SW480 (cell line): ENCODE measurements around the gene LRIG1.

Experiments used
- DNase-seq: peaks from one replicate; pipeline ENCODE4 v3.0.0-alpha.2; 2016; ENCODE audit warnings: low spot score

The LRIG1 gene

DNA sequence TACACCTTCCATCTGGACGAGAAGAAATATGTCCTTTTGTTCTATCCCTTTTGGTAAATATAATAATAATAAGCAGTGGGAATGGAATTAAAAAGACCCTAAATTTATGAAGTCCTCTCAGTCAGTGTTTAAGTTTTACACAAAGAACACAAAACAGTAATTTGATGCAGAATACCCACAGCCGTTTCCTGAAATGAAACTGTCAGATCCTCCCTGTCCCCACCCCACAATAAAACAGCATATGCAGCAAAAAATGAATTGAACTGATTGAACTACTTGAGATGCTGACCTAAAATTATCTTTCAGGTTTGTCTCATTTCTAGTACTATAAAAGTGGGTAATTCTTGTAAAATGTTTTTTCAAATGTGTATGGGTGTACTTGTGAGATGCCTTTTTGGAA lies 2.2 kb upstream of the LRIG1 start:
- no peak for DNase-seq

DNA sequence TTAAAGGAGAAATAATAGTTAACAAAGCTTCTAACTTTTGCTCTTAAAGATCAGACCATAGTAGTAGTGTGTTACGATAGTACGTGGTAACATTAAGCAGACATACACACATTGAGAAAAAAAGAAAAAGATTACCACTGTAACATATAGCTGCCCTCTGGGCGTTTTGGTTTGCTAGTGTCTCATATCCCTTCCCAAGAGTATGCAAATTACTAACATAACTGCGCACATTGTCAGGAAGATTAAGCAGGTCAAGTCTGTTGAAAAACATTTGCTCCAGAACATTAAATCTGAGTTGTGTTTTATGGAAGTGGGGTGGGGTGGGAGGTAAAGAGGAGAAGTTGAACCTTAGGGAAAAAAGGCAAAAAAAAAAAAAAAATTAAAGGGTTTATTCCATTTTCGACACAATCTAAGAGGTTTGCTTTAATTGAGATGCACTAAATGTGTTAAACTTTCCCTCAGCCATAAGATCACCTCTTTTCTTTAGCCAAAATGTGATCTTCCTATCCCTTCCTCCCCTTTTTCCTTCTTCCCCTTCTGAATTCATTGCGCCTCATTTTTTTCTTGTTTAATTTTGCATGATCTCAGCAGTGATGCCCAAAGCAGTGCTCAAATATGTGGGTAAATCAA lies 1.5 kb upstream of the LRIG1 start:
- DNase-seq: no peak

DNA sequence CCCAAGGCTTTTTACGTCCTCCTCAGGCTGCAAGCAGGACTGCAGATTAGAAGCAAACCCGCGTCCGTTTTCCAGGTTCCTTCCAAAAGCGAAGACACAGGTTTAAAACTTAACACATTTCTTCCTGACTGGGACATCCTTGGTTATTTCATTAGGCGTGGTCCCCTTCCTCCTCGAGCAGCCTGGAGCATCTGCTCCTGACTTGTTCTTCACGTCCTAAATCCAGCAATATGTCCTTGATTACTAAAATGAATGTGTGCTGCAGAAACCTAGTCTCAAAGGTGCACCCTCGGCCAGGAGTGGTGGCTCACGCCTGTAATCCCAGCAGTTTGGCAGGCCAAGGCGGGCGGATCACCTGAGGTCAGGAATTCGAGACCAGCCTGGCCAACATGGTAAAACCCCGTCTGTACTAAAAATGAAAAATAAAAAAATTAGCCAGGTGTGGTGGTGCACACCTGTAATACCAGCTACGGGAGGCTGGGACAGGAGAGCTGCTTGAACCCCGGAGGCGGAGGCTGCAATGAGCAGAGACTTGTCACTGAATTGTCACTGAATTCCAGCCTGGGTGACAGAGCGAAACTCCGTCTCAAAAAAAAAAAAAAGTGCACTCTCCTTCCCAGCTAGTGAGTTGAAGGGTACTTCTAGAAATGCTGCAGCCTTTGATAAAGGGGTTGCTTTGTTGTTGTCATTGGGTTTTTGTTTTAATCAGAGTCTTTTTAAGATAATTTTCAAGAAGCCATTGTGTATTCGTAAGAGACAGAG lies 842 bp upstream of the LRIG1 start:
- DNase-seq: no peak

DNA sequence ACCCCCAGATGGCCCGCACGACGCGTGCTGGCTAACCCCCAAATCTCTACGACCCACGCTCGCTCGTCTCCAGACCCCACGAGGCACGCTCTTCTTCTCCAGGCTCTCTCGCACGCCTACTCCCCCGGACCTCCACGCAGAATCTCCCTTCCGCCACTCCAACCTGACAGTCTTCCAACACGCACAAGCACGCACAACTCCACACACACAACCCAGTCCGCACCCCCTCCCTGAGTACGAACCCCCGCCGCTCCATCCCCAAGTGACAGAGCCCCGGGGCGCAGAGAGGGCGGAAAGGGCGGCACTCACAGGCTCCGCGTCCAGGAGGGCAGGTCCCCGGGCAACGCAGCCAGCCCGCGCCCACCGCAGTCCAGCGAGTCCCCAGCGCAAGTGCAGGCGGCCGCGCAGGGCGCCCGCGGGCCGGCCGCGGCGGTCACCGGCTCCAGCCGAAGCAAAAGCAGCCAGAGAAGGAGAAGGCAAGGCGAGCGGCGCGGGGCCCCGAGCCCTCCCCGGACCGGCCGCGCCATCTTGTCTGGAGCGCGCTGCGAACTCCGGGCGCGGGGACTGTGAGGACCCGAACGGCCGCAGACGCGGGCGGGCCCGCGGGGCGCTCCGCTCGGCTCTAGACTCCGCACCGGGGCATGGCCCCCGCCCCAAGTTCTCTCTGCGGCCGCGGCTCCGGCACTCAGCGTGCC lies 794 bp downstream of the LRIG1 start:
- no peak for DNase-seq

DNA sequence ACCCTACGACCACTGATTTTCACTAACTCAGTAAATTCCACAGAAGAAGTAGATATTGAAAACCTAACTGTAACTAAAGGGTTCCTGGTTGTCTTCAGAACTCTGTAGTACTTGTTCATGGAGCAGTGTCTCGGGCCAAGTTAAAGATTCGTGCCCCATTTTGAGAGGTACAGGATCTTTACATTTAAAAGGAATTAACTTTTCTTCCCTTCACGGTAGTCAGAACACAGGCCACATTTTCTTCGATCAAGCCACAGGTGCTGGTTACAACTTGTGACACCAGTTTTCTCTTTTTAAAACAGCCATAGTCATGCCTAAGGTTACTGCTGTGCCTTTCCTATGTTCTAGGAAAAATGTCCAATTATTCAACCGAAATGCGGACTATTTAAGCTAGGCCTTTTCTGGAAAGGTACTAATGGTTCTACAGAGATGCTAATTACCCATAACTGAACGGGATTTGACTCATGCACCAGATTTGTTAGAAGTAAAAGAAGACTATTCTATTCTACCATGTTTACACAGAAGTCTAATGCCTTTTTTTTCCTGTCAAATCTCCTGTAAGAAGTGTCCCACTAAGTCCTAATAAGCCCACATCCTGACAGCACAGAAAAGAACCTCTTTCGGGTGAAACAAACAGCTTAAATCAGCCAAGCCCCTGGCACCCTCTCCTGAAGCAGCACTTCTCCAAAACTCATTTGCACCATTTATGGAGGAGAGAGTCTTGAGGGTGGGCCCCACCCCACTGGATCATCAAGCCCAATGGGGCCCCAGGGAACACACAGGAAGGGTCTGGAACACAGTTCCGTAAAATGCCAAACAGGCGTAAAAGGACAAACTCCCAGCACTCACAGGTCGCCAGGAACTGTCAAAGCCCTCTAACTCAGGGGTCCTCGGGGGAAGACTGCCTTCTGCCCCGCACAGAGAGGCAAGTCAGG lies 1.9 kb downstream of the LRIG1 start:
- DNase-seq: no peak

DNA sequence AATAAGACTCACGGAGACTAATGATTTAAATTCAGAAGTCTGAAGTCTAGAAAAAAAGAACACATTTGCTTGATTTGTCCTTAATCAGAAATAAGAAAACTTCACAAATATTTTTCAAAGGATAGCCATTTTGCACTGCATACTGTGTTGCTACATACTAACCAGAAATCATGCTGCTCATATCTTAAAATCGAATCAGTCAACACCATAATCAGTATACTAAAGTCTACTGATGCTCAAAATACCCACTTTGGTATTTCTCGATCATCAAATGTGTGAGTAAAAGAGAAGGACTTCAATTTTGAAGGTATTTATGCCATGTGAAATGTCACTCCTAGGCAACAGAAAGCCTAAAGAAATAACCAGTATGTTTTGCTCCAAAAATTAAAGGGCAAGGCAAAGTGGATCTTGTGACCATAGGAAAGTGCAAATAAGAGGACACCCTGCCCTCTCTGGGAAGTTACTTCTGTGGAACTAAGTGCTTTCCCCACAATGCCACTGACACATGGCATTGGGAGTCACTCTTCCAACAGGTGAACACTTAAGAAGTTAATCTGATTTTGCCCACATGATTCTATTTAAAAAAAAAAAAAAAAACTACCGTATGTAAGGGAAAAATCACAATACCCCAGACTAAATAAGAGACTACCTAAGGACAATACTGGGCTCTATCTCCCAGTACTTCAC lies 2.7 kb downstream of the LRIG1 start:
- DNase-seq: no peak

DNA sequence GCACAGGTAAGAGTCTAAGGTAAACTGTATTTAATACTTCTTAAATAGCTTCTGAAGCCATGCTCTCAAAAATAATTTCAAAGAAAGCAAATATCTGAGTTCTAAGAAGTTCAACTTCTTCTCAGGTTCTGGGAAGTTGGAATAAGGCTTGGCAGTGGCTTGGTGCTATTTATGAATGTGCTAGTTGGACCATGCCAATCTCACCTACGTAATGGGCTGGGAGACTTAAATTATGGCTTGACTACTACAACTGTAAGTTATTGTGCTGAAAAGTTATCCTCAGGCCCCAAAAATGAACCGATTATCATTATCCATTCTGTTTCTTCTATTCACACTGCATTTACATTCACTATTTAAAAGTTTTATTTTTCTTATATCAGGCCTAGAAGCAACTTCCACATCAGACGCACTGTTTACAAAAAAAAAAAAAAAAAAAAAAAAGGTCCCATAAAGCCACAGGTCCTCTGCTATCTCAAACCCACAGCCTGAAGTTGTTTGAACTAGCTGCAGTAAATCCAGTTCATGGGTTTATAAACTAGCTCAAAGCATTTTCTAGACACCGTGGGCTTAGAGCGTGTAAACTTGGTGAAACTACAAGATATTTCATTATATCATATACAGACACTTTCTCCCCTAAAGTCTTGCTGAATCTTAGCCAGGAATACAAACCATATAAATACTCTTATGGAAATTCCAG lies 3.4 kb downstream of the LRIG1 start:
- no peak for DNase-seq

DNA sequence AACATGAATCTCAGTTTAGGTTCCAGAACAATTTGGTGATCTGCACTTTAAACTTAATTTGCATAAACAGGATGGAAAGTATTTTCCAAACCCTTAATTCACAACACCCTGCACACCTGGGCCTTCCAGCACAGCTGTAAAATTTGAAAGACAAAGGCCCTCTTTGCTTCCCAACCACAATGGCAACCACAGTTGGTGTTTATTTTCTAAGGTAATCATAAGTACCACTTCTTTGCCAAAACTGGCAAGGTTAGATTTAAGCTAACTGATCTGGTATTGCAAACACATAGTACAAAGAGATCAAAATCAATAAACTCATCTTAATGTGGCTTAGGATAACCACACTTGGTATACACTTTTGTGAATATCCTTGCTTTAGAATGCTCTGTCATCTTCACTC lies 4.1 kb downstream of the LRIG1 start:
- DNase-seq: peak; percentile 69

DNA sequence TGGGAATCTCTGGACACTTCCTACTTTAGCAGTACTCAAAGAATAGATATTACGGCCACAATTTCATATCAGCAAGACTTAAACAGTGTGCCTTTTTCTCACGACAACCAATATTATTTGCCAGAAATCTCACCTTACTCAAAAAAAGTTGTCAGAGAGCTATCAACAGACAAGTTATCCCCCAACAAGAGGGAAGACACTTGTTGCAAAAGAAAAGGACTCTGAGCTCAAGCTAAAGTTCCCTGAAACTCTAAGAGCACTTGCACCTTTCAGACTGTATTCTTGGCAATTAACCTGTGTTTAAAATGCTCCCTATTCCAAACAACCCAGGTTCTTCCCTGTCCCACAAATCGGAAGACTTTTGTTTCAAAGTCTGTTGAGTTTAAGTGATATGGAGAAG lies 4.5 kb downstream of the LRIG1 start:
- DNase-seq: no peak

DNA sequence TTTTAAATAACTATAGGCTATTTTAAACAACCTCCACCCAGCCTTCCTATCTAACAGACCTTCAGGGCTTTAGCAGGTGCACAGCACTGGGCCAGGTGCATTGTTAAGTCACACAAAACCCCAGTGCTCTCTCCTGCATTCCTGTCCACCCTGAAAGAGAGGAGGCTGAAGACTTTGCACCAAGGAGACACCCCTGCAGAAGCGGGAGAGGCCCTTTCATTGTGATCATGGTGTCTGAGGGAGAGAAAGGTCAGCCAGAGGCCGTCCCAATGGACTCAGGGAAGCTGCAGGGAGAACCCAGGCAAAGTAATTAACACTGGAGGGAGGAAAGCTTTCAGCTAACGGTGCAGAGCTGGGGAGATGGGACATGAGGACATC lies 5.2 kb downstream of the LRIG1 start:
- DNase-seq: no peak

DNA sequence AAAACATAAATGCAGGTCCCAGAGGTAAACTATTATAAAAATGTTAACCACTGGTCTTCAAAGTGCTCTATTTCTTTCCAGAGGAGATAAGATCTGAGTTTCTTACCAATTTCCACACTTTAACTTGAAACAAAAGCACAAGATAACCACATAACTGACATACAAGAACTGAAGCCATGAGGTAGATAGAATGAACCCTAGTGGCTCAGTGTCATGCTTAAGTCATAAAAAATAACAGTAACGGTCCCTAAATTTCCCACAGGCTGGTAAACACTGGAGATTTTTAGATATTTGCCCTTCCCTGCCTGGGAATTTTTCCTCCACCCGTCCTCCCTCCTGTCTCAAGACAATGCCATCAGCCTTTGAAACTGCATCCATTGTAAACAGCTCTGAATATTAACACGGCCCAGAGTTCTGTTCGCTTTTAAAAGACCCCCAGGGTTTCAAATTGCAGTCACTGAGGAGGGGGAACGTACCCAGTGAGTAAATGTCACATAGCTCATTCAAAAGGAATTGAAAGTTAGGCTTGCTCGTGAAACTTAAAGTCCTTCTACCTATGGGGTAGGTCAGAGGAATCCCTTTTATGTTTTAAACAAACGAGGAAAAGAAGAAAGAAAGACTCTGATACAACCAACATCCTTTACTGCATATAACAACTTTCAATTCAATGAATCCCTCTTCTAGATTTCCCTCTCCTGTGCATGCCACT lies 5.7 kb downstream of the LRIG1 start:
- no peak for DNase-seq

DNA sequence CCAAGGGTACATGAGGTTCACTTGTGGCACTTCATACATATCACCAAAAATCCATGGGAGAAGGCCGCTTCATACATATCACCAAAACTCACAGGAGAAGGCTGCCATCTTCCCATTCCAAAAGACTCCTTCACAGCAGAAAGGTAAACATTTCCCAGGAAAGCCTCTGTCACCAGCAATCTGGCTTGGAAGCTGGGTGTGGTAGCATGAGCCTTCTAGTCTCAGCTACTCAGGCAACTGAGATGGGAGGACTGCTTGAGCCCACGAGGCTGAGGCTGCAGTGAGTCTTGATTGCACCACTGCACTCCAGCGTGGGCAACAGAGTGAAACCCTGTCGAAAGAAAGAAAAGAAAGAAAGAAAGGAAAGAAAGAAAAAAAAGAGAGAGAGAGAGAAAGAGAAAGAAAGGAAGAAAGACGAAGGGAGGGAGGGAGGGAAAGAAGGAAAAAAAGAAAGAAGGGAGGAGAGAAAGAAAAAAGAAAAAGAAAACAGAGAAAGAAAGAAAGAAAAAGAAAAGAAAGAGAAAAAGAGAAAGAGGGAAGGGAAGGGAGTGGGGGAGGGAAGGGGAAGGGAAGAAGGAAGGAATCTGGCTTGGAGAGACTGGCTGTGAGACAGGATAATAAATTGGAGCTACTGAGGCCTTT lies 7.2 kb downstream of the LRIG1 start:
- DNase-seq: no peak

DNA sequence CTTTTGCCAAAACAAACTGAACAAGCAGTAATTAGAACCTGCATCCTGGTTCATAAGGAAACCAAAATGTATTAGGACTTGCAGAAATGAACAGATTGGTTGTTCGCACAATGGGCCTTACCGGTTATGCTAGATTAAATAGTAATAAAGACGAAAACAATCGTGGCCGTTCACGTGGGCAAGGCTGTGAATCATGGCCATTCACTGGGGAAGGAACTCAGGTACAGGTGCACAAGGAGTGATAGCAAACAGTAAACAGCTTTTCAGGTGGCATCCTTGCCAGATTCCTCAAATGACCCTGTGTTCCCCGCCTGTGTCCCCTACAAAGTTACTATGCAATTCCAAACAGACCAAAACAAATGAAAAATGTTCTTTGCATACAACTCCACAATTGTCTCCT lies 8.2 kb downstream of the LRIG1 start:
- no peak for DNase-seq

DNA sequence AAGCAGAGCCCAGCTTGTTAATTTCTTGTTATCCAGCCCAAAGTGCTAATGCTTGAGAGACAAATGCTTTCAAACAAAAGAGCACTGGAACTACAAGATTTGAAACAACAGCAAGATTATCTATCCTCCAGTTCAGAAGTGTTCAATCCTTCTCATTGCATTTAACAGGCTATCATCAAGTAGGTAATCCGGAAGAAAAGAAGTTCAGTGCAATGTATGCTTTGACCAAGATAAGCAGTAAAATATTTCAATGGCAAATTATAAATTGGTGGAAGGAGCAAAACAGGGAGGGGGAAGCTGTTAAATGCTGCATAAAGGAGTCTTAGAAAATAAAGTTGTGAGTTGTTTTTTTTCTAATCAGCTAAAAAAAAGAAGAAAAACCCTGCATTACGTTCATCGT lies 8.8 kb downstream of the LRIG1 start:
- DNase-seq: no peak

DNA sequence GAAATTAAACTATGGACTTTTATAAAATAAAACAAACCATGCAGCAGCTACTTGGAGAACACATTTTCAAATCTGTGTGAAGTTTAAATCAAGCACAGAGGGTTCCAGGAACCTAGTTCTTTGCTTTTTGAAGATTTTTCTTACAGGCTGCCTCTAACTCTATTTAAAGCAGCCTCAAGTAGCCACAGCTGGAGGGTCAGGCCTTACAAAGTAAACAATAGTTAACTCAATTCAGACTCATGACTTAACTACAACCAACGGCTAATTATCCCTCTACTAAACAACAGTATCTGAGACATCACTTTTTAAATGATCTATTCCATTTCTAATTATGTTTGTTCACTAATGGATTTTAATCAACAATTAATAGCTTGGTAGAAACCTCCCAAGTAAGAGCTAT lies 9.8 kb downstream of the LRIG1 start:
- DNase-seq: no peak

DNA sequence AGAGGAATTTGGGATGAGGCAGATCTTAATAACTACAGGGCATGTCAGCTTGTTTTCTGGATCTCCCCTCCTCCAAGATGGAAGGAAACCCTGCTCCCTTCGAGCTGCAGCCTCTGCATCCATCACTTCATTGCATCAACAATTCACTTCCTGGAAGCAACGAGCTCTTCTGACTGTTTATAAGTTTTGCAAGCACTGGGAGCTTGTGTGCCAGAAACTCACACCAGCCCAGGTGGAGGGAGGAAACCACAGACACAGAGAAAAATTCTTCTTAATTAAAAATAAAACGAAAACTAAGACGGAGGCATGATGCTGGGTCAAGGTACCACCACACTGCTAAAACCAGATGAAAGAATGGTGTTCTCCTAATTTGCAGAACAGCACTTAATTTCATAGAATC lies 10.6 kb downstream of the LRIG1 start:
- no peak for DNase-seq

DNA sequence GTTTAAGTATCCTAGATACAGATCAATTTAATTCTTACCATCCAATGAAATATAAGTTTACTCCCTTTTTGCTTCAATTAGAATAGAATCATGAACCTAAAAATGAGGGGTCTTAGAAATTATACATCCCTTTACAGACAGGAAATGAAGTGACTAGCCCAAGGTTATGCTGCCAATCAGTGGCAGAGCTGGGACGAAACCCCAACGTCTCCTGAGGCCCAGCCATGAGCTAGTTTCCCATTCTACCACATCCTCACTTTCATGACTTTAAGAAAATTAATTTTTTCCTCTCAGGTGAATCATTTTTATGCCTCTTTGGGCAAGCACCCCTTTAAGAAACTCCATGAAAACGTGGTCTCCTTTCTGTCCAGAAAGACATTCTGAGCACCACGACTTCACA lies 11.2 kb downstream of the LRIG1 start:
- DNase-seq: no peak

DNA sequence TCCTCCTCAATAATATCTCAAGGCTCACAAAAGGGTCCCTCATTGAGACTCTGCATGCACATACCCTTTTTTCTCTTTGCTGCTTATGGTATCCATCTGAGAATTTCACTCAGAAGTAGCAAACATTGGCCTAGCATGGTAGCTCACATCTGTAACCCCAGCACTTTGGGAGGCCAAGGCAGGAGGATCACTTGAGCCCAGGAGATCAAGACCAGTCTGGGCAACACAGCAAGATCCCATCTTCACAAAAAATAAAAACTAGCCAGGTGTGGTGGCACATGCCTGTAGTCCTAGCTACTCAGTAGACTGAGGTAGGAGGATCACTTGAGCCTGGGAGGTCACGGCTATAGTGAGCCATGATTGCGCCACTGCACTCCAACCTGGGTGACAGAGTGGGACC lies 11.7 kb downstream of the LRIG1 start:
- no peak for DNase-seq

DNA sequence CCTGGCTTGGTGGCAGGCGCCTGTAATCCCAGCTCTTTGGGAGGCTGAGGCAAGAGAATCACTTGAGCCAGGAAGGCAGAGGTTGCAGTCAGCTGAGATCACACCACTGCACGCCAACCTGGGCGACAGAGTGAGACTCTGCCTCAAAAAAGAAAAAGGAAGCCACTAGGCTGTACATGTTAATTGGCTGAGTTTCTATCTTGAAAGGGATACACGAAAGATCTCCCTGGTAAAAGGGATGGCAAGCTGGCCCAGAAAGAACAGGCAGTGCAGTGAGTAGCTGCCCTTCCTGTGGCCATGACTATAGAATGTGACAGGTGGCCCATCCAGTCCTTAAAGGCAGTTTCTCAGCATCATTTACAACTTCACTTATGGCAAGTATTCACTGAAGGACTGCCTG lies 12.3 kb downstream of the LRIG1 start:
- DNase-seq: no peak

DNA sequence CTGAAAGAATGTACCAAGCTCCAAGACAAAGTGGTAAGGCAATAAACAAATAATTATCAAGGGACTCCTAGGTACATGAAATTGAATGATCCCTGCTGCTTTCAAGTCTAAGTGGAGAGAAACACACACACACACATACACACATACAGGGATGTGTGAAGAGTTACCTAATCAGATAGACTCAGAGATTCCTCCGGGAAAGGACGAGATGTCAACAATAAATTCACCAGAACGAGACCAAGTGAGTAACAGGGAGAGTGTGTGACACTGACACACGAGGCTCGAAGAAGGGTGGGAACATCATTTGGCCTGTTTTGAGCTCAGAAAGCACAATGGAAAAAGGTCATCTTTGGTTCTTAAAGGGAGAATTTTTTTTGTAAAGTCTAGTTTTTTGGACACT lies 13.4 kb downstream of the LRIG1 start:
- no peak for DNase-seq
